ENCODE measurements around the gene FBXL16.

Gene FBXL16

GRCh38 chr16:681746-682427 lies 23.7 kb downstream of the FBXL16 start:
- peak overlapping the region; percentile 38 for H4K8ac ChIP-seq (ENCODE audit: low read length)
- H3K36me3 ChIP-seq (ENCODE audit: control insufficient read depth in 1 of 2, insufficient read depth in 2 of 2, low read depth in 1 of 2, low read length in 2 of 2): peaks cover 36 to 68% of the 10 kb centered on the region in 2 experiments
- WGBS: 85% methylated on average over 28 of the region's 28 CpGs
- H3K27ac ChIP-seq (ENCODE audit: low read length, poor library complexity, severe bottlenecking): no peak overlapping the region
- H2BK120ac ChIP-seq (ENCODE audit: low read depth, low read length): no peak overlapping the region
- H3K27me3 ChIP-seq (ENCODE audit: control insufficient read depth in 1 of 2, insufficient read depth in 1 of 2, low read length in 2 of 2): no peaks in the 10 kb centered on the region
- no peak overlapping the region for H2AFZ ChIP-seq (ENCODE audit: low read depth, low read length)
- H3K4me1 ChIP-seq (ENCODE audit: control insufficient read depth, insufficient read depth, low read depth, low read length): peaks cover 68% of the 10 kb centered on the region
- no peak overlapping the region for H3K4ac ChIP-seq (ENCODE audit: low read depth in 1 of 2, low read length in 2 of 2)
- H3K9ac ChIP-seq (ENCODE audit: low read length): peak overlapping the region; percentile 94
- H3K9me3 ChIP-seq (ENCODE audit: control insufficient read depth, low read length): no peaks in the 10 kb centered on the region
- no peak overlapping the region for H2AK5ac ChIP-seq (ENCODE audit: low read length, severe bottlenecking)
- H2BK15ac ChIP-seq (ENCODE audit: low read depth, poor library complexity, severe bottlenecking): no peak overlapping the region
- H2BK5ac ChIP-seq (ENCODE audit: low read depth, low read length, poor library complexity, severe bottlenecking): no peak overlapping the region
- H3K79me1 ChIP-seq (replicated peaks; ENCODE audit: low read length, poor library complexity, severe bottlenecking): peaks cover 27% of the 10 kb centered on the region
- H3K14ac ChIP-seq (ENCODE audit: low read length in 2 of 2): no peak overlapping the region
- DNase-seq: no peak
- no peak overlapping the region for H2BK12ac ChIP-seq (ENCODE audit: low read length in 2 of 2)
- peak overlapping the region in 1 of 2 experiments; percentile 93 for H3K4me3 ChIP-seq (ENCODE audit: insufficient read depth in 1 of 2, low read depth in 1 of 2, low read length in 2 of 2)
- no peak overlapping the region for H3K23ac ChIP-seq (ENCODE audit: low read length in 2 of 2)
- H4K91ac ChIP-seq (ENCODE audit: low read length): no peak overlapping the region
- peak overlapping the region; percentile 83 for H3K4me2 ChIP-seq (ENCODE audit: low read length, poor library complexity, severe bottlenecking)
- H3K18ac ChIP-seq (ENCODE audit: low read depth in 1 of 2, low read length in 2 of 2): no peak overlapping the region

- Histone ChIP-seq H2BK12ac (ENCODE audit: low read length in 2 of 2) (peak overlapping the region in 1 of 2 experiments; percentile 31), H2AK5ac (ENCODE audit: low read length, severe bottlenecking) (no peak overlapping the region), H4K91ac (ENCODE audit: low read length) (no peak overlapping the region), H3K9ac (ENCODE audit: low read length) (peak overlapping the region; percentile 94), H2BK120ac (ENCODE audit: low read depth, low read length) (peak overlapping the region; percentile 15), H2BK15ac (ENCODE audit: low read depth, poor library complexity, severe bottlenecking) (no peak overlapping the region), H3K79me1 (replicated peaks; ENCODE audit: low read length, poor library complexity, severe bottlenecking) (peaks cover 19% of the 10 kb centered on the region), H2BK5ac (ENCODE audit: low read depth, low read length, poor library complexity, severe bottlenecking) (no peak overlapping the region), H3K4me1 (ENCODE audit: control insufficient read depth, insufficient read depth, low read depth, low read length) (peaks cover 70% of the 10 kb centered on the region), H3K4ac (ENCODE audit: low read depth in 1 of 2, low read length in 2 of 2) (peak overlapping the region; percentile 33 to 91), H2AFZ (ENCODE audit: low read depth, low read length) (peak overlapping the region; percentile 3), H3K4me2 (ENCODE audit: low read length, poor library complexity, severe bottlenecking) (peak overlapping the region; percentile 83), H3K18ac (ENCODE audit: low read depth in 1 of 2, low read length in 2 of 2) (no peak overlapping the region), H3K36me3 (ENCODE audit: control insufficient read depth in 1 of 2, insufficient read depth in 2 of 2, low read depth in 1 of 2, low read length in 2 of 2) (peaks cover 29 to 64% of the 10 kb centered on the region in 2 experiments), H3K23ac (ENCODE audit: low read length in 2 of 2) (peak overlapping the region in 1 of 2 experiments; percentile 85), H3K9me3 (ENCODE audit: control insufficient read depth, low read length) (no peaks in the 10 kb centered on the region), H3K27ac (ENCODE audit: low read length, poor library complexity, severe bottlenecking) (peak overlapping the region; percentile 59), H3K14ac (ENCODE audit: low read length in 2 of 2) (peak overlapping the region in 1 of 2 experiments; percentile 88), H3K4me3 (ENCODE audit: insufficient read depth in 1 of 2, low read depth in 1 of 2, low read length in 2 of 2) (peak overlapping the region; percentile 80 to 93), H4K8ac (ENCODE audit: low read length) (no peak overlapping the region), H3K27me3 (ENCODE audit: control insufficient read depth in 1 of 2, insufficient read depth in 1 of 2, low read length in 2 of 2) (no peaks in the 10 kb centered on the region)
- DNase-seq: peak; percentile 58
- WGBS: 59% methylated on average over 44 of the region's 44 CpGs
Measured at GRCh38 chr16:680967-681745, 24.4 kb downstream of the FBXL16 start.

DNA sequence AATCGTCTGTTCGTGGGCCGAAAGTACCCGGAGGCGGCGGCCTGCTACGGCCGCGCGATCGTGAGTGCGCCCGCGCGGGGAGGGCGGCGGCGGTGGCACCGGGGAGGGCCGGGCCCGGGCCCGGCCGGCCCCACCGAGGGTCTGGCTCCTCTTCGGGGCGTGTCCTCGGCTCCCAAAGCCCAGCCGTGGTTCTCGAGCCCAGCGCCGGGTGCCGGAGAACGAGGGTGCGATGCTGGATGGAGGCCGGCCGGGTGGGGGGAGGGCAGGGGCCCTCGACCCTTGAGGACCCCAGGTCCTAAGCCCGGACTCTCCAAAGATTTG lies 25.0 kb downstream of the FBXL16 start:
- H2AK5ac ChIP-seq (ENCODE audit: low read length, severe bottlenecking): no peak overlapping the region
- no peak overlapping the region for H2BK15ac ChIP-seq (ENCODE audit: low read depth, poor library complexity, severe bottlenecking)
- H3K9me3 ChIP-seq (ENCODE audit: control insufficient read depth, low read length): no peaks in the 10 kb centered on the region
- under 1% methylated on average over 38 of the region's 38 CpGs for WGBS
- H3K27me3 ChIP-seq (ENCODE audit: control insufficient read depth in 1 of 2, insufficient read depth in 1 of 2, low read length in 2 of 2): no peaks in the 10 kb centered on the region
- H3K18ac ChIP-seq (ENCODE audit: low read depth in 1 of 2, low read length in 2 of 2): peak overlapping the region; percentile 50 to 76
- no peak overlapping the region for H2BK12ac ChIP-seq (ENCODE audit: low read length in 2 of 2)
- H3K4me2 ChIP-seq (ENCODE audit: low read length, poor library complexity, severe bottlenecking): peak overlapping the region; percentile 83
- H4K91ac ChIP-seq (ENCODE audit: low read length): peak overlapping the region; percentile 52
- H2AFZ ChIP-seq (ENCODE audit: low read depth, low read length): no peak overlapping the region
- peak overlapping the region in 1 of 2 experiments; percentile 80 for H3K14ac ChIP-seq (ENCODE audit: low read length in 2 of 2)
- peak overlapping the region; percentile 59 for H3K27ac ChIP-seq (ENCODE audit: low read length, poor library complexity, severe bottlenecking)
- DNase-seq: no peak
- peaks cover 71% of the 10 kb centered on the region for H3K4me1 ChIP-seq (ENCODE audit: control insufficient read depth, insufficient read depth, low read depth, low read length)
- H2BK5ac ChIP-seq (ENCODE audit: low read depth, low read length, poor library complexity, severe bottlenecking): peak overlapping the region; percentile 20
- H3K79me1 ChIP-seq (replicated peaks; ENCODE audit: low read length, poor library complexity, severe bottlenecking): peaks cover 14% of the 10 kb centered on the region
- peaks cover 29 to 58% of the 10 kb centered on the region in 2 experiments for H3K36me3 ChIP-seq (ENCODE audit: control insufficient read depth in 1 of 2, insufficient read depth in 2 of 2, low read depth in 1 of 2, low read length in 2 of 2)
- no peak overlapping the region for H3K23ac ChIP-seq (ENCODE audit: low read length in 2 of 2)
- peak overlapping the region; percentile 94 for H3K9ac ChIP-seq (ENCODE audit: low read length)
- peak overlapping the region; percentile 80 to 93 for H3K4me3 ChIP-seq (ENCODE audit: insufficient read depth in 1 of 2, low read depth in 1 of 2, low read length in 2 of 2)
- H4K8ac ChIP-seq (ENCODE audit: low read length): peak overlapping the region; percentile 72
- peak overlapping the region; percentile 65 to 91 for H3K4ac ChIP-seq (ENCODE audit: low read depth in 1 of 2, low read length in 2 of 2)
- H2BK120ac ChIP-seq (ENCODE audit: low read depth, low read length): peak overlapping the region; percentile 45
